GM12878 (cell line): ENCODE results near the gene KIAA0930. TPM values are rescaled to one million over a fixed set of nuclear protein-coding genes. Genes with fewer than 3 reads are reported as not detected.
"Not testable (repeated sequence)": the region's sequence is repeated elsewhere in the genome, so short reads cannot be mapped to it uniquely, and the experiment has no call there.

Source experiments
- ATAC-seq: fragments of 200-7000 bp; cut with Tn5 transposase; 3 replicates; pipeline ENCODE4 v1.9.1; 2020; ENCODE audit warnings: mild to moderate bottlenecking, moderate library complexity
- BruUV-seq: library from RNA; stranded (reverse); fragments of 400-500 nt; replicated peaks from 2 replicates; lab custom pipeline; 2021; lab: Mats Ljungman, UMichigan
- CTCF ChIA-PET: fragments of 300-600 bp; sonication (Branson Sonifier 250); formaldehyde crosslinking; extraction: SDS; loops from one replicate; lab custom pipeline; 2021; ENCODE audit warnings: inconsistent platforms; lab: Yijun Ruan, JAX
- POLR2A ChIA-PET: fragments of 350-600 bp; formaldehyde crosslinking; extraction: SDS; loops from one replicate; lab custom pipeline; 2021; ENCODE audit warnings: inconsistent platforms; lab: Charles Lee
- RAD21 ChIA-PET: fragments of 300-600 bp; sonication (Branson Sonifier 250); formaldehyde crosslinking; loops from one replicate; lab custom pipeline; 2023; ENCODE audit warnings: antibody characterized with exemption; ENCODE audit not compliant: unreplicated experiment; lab: Charles Lee
- SMC1A ChIA-PET: fragments of 300-600 bp; sonication (Branson Sonifier 250); formaldehyde crosslinking; loops from one replicate; lab custom pipeline; 2023; ENCODE audit not compliant: unreplicated experiment, uncharacterized antibody; lab: Charles Lee
- DNase-seq: peaks from one replicate; pipeline ENCODE4 v3.0.0-alpha.2; 2011; ENCODE audit warnings: low read depth, low spot score
- FAIRE-seq: peaks from 3 replicates; lab custom pipeline; 2011; peaks lifted over from hg19 to GRCh38; lab: Jason Lieb, UNC
- H2AFZ ChIP-seq: 2 replicates; pipeline ENCODE4 v1.6.0; 2011; ENCODE audit warnings: low read depth, low read length, control low read depth; ENCODE audit not compliant: control insufficient read depth
- H3K27ac ChIP-seq: 2 replicates; pipeline ENCODE4 v1.5.1; 2011; ENCODE audit warnings: control low read depth; ENCODE audit not compliant: control insufficient read depth, insufficient read depth
- H3K27me3 ChIP-seq, 2 experiments: replicated peaks in 1 of 2; 2 replicates each; pipeline versions ENCODE4 v1.6.0 to v1.6.1; 2011; ENCODE audit warnings: low read length in 1 of 2; ENCODE audit not compliant: control insufficient read depth in 2 of 2, insufficient read depth in 2 of 2
- H3K36me3 ChIP-seq, 2 experiments: 2 replicates each; pipeline ENCODE4 v1.5.1; 2011; ENCODE audit warnings: low read length in 1 of 2; ENCODE audit not compliant: control insufficient read depth in 2 of 2, insufficient read depth in 2 of 2
- H3K4me1 ChIP-seq: 2 replicates; pipeline ENCODE4 v1.6.1; 2011; ENCODE audit warnings: mild to moderate bottlenecking, low read length, moderate library complexity, mixed read lengths; ENCODE audit not compliant: control insufficient read depth, insufficient read depth
- H3K4me2 ChIP-seq: 2 replicates; pipeline ENCODE4 v1.6.0; 2011; ENCODE audit warnings: control low read depth; ENCODE audit not compliant: control insufficient read depth, insufficient read depth
- H3K4me3 ChIP-seq: fragments of 200-600 bp; sonication (generic); 2 replicates; pipeline ENCODE4 v1.5.1; 2016
- H3K79me2 ChIP-seq: 2 replicates; pipeline ENCODE4 v1.6.0; 2011; ENCODE audit warnings: low read length; ENCODE audit not compliant: control insufficient read depth, insufficient read depth
- H3K9ac ChIP-seq: 2 replicates; pipeline ENCODE4 v1.8.0; 2011; ENCODE audit warnings: low read length, control low read depth, mixed read lengths; ENCODE audit not compliant: control insufficient read depth, insufficient read depth
- H3K9me3 ChIP-seq: replicated peaks from 3 replicates; pipeline ENCODE4 v1.5.1; 2011; ENCODE audit warnings: mild to moderate bottlenecking, low read length; ENCODE audit not compliant: control insufficient read depth, insufficient read depth
- H4K20me1 ChIP-seq: 2 replicates; pipeline ENCODE4 v1.6.0; 2011; ENCODE audit not compliant: control insufficient read depth, insufficient read depth
- CREB1 ChIP-seq: IDR thresholded peaks from 2 replicates; pipeline ENCODE4 v1.6.1; 2012; ENCODE audit warnings: low read depth, mild to moderate bottlenecking, inconsistent platforms
- CREM ChIP-seq: IDR thresholded peaks from 2 replicates; pipeline ENCODE4 v1.6.1; 2014; ENCODE audit warnings: antibody characterized with exemption, low read depth
- GATAD2B ChIP-seq: fragments of 450-650 bp; conservative IDR thresholded peaks from 2 replicates; pipeline ENCODE4 v1.6.1; 2017; ENCODE audit warnings: low read depth, mild to moderate bottlenecking, moderate library complexity
- MEF2A ChIP-seq: IDR thresholded peaks from 2 replicates; pipeline ENCODE4 v1.6.1; 2011; ENCODE audit warnings: low read depth, mild to moderate bottlenecking, low read length, moderate library complexity; ENCODE audit not compliant: insufficient read depth
- MEF2B ChIP-seq: fragments of 450-650 bp; IDR thresholded peaks from 2 replicates; pipeline ENCODE4 v1.6.1; 2018; ENCODE audit warnings: mild to moderate bottlenecking, moderate library complexity; ENCODE audit not compliant: partially characterized antibody, poor library complexity, severe bottlenecking
- MTA3 ChIP-seq: IDR thresholded peaks from 2 replicates; pipeline ENCODE4 v1.6.1; 2012; ENCODE audit warnings: low read length, inconsistent platforms, borderline replicate concordance
- PAX5 ChIP-seq: IDR thresholded peaks from 2 replicates; pipeline ENCODE4 v1.6.1; 2011; ENCODE audit warnings: low read depth, low read length, borderline replicate concordance
- TAF1 ChIP-seq: IDR thresholded peaks from 2 replicates; pipeline ENCODE4 v1.6.1; 2011; ENCODE audit warnings: mild to moderate bottlenecking, low read depth, low read length, borderline replicate concordance
- USF1 ChIP-seq: IDR thresholded peaks from 2 replicates; pipeline ENCODE4 v1.6.1; 2011; ENCODE audit warnings: borderline replicate concordance, low read depth, mild to moderate bottlenecking, moderate library complexity, mixed read lengths, low read length; ENCODE audit not compliant: insufficient read depth; ENCODE audit errors: extremely low read length
- YBX1 ChIP-seq: fragments of 450-650 bp; IDR thresholded peaks from 2 replicates; pipeline ENCODE4 v1.6.1; 2016; ENCODE audit warnings: antibody characterized with exemption
- ZBTB40 ChIP-seq: fragments of 450-650 bp; IDR thresholded peaks from 2 replicates; pipeline ENCODE4 v1.6.1; 2016; ENCODE audit warnings: mild to moderate bottlenecking, moderate library complexity, borderline replicate concordance
- WGBS: methylation state at CpG from one replicate; pipeline ENCODE4 v1.1.6; 2016; ENCODE audit warnings: low lambda C conversion rate; ENCODE audit not compliant: insufficient replicate concordance, insufficient coverage; ENCODE audit errors: missing lambda C conversion rate; 5-methylcytosine and 5-hydroxymethylcytosine counted together
- in situ Hi-C: fragments of 300-500 bp; cut with MboI; formaldehyde crosslinking; loops from 9 replicates; pipeline ENCODE4 v1.14.3; 2018; ENCODE audit warnings: mixed read lengths
- intact Hi-C: fragments of 100-400 bp; cut with micrococcal nuclease; formaldehyde crosslinking; loops from one replicate; pipeline ENCODE4 v1.14.2; 2022; ENCODE audit not compliant: unreplicated experiment
- polyA plus RNA-seq, 11 experiments: library from polyadenylated mRNA; depleted of rRNA in 4 of 11; unstranded in 6 of 11; stranded (reverse) in 5 of 11; fragments of >200 nt; fragmentation: Nextera tagmentation in 4 of 11; fragmentation: Illumina TruSeq in 1 of 11; extraction: Ambion mirVana in 4 of 11; extraction: Trizol in 1 of 11; gene quantifications; 1 replicate in 1 of 11; 2 replicates in 10 of 11; pipeline versions ENCODE4 v1.2.1 to v1.2.3, GENCODE V29; 2011 to 2016; ENCODE audit warnings: inconsistent platforms in 2 of 11, missing spikeins in 2 of 11, low read depth in 1 of 11
- total RNA-seq, 4 experiments: library from RNA; depleted of rRNA in 3 of 4; stranded (reverse); fragments of >200 nt in 3 of 4; fragmentation: Illumina TruSeq in 1 of 4; extraction: Trizol in 1 of 4; gene quantifications; 2 replicates each; pipeline versions ENCODE4 v1.2.1 to v1.2.3, GENCODE V29; 2013 to 2021

KIAA0930 gene
- total and polyA plus RNA-seq, 10 of the 15 experiments (the other 5 are each of a cell fraction or from before 2014, with no cell fraction given): 3.6 to 125 (median 46.3) TPM

DNA sequence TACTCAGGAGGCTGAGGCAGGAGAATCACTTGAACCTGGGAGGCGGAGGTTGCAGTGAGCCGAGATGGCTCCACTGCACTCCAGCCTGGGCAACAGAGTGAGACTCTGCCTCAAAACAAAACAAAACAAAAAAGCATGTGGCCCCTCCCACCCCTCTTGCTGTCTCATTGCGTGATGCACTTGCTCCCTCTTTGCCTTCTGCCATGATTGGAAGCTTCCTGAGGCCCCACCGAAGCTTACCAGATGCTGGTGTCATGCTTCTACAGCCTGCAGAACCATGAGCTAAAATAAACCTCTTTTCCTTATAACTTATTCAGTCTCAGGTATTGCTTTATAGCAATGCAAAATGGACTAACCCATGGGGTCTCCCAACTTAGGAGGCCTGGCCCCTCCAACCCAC is 17.2 kb upstream of the KIAA0930 start:
- H3K4me2 ChIP-seq, intact Hi-C loops, ATAC-seq, H2AFZ ChIP-seq, H3K27ac ChIP-seq, BruUV-seq, H3K9ac ChIP-seq, FAIRE-seq, H3K4me3 ChIP-seq, in situ Hi-C loops, H3K9me3 ChIP-seq, RAD21 ChIA-PET, H3K27me3 ChIP-seq, DNase-seq, CTCF ChIA-PET, H4K20me1 ChIP-seq, H3K36me3 ChIP-seq, H3K79me2 ChIP-seq: not testable (repeated sequence)
- peaks cover 45% of the 10 kb centered on the region for H3K4me1 ChIP-seq
- ChIA-PET POLR2A (interaction anchor here (0.5 kb wide), 1 partner anchor 20 kb away, joined by 3 read pairs; no protein-coding TSS in a partner anchor), SMC1A (interaction anchor here (1.5 kb wide), 1 partner anchor 24 kb away, joined by 3 read pairs; no protein-coding TSS in a partner anchor)
- WGBS: 96% methylated on average over 4 of the region's 4 CpGs

- no TSS peak for BruUV-seq
- TF ChIP-seq USF1 (no peak), MTA3 (peak; percentile 57; the same call in 1 of the 2 replicates), ZBTB40 (no peak), MEF2A (no peak), MEF2B (peak; percentile 46), PAX5 (no peak), CREB1 (0 out of 2 replicates have a peak, but pooled peaks have one; percentile 16), YBX1 (no peak), TAF1 (no peak), CREM (peak; percentile 81), GATAD2B (peak; percentile 81)
These were observed 14.1 kb upstream of the KIAA0930 start for GRCh38 chr22:45254789-45255278.

More at GRCh38 chr22:45254789-45255278, 14.1 kb upstream of the KIAA0930 start:
- Histone ChIP-seq H3K9ac (peak overlapping the region; percentile 11; the same call in 1 of the 2 replicates), H3K27me3 (no peaks in the 10 kb centered on the region), H3K4me1 (peaks cover 30% of the 10 kb centered on the region), H2AFZ (peak overlapping the region; percentile 63), H3K79me2 (no peaks in the 10 kb centered on the region), H3K9me3 (no peaks in the 10 kb centered on the region; the same call in 2 of the 3 replicates), H3K36me3 (no peaks in the 10 kb centered on the region), H3K4me3 (no peak overlapping the region), H3K4me2 (peak overlapping the region; percentile 68), H3K27ac (peak overlapping the region; percentile 74), H4K20me1 (no peaks in the 10 kb centered on the region)
- in situ Hi-C loops: no loop called here
- FAIRE-seq (no peak), DNase-seq (peak; percentile 76), ATAC-seq (peak; percentile 94)
- ChIA-PET SMC1A (interaction anchor here (0.7 to 2.0 kb wide), 3 partner anchors 8 to 89 kb away, joined by 3 to 4 read pairs (median 3); no protein-coding TSS in a partner anchor), CTCF (interaction anchor here (2.0 kb wide), 1 partner anchor 9 kb away, joined by 7 read pairs; no protein-coding TSS in a partner anchor), RAD21 (no interaction called here), POLR2A (interaction anchor here (0.5 to 1.8 kb wide), 2 partner anchors 19 to 25 kb away, joined by 4 to 5 read pairs; no protein-coding TSS in a partner anchor)
- 1% methylated on average over 5 of the region's 6 CpGs for WGBS
- intact Hi-C loops: no loop called here
